Measurements from ENCODE around the gene ZNF606.
"Not testable (repeated sequence)": the region's sequence is repeated elsewhere in the genome, so short reads cannot be mapped to it uniquely, and the experiment has no call there.

Gene ZNF606

GRCh38 chr19:58009666-58010301 lies 7.2 kb upstream of the ZNF606 start:
- DNase-seq (ENCODE audit: low spot score) = peak; percentile 86

- no peak for DNase-seq (ENCODE audit: low spot score)
These were observed 6.7 kb upstream of the ZNF606 start for GRCh38 chr19:58009301-58009665.

- not testable (repeated sequence) for DNase-seq (ENCODE audit: low spot score)
These were observed 6.3 kb upstream of the ZNF606 start for GRCh38 chr19:58008877-58009276.

- no peak for DNase-seq (ENCODE audit: low spot score)
These were observed 4.7 kb upstream of the ZNF606 start for GRCh38 chr19:58007285-58007684.

- DNase-seq (ENCODE audit: low spot score) = no peak
These were observed 681 bp upstream of the ZNF606 start for GRCh38 chr19:58003174-58003828.

GRCh38 chr19:58001895-58002369 lies 688 bp downstream of the ZNF606 start:
- no peak for DNase-seq (ENCODE audit: low spot score)

- DNase-seq (ENCODE audit: low spot score) = no peak
These were observed 1.9 kb downstream of the ZNF606 start for GRCh38 chr19:58000677-58001076.

- no peak for DNase-seq (ENCODE audit: low spot score)
These were observed 9.8 kb downstream of the ZNF606 start for GRCh38 chr19:57992841-57993240.

- DNase-seq (ENCODE audit: low spot score) = no peak
These were observed 23.9 kb downstream of the ZNF606 start for GRCh38 chr19:57978586-57979289.

GRCh38 chr19:57974434-57974833 lies 28.2 kb downstream of the ZNF606 start, which contains the start of gene C19orf18:
Gene C19orf18, minus strand, starts transcription at chr19:57974534. Its CDS starts 102 bp downstream, at chr19:57974432.
- DNase-seq (ENCODE audit: low spot score) = no peak

- DNase-seq (ENCODE audit: low spot score) = no peak
These were observed 37.9 kb downstream of the ZNF606 start for GRCh38 chr19:57964761-57965160.

GRCh38 chr19:57961785-57962184 lies 40.8 kb downstream of the ZNF606 start:
- no peak for DNase-seq (ENCODE audit: low spot score)

- DNase-seq (ENCODE audit: low spot score) = no peak
These were observed 47.6 kb downstream of the ZNF606 start for GRCh38 chr19:57954996-57955395.

- DNase-seq (ENCODE audit: low spot score) = no peak
These were observed 52.9 kb downstream of the ZNF606 start for GRCh38 chr19:57949702-57950101.

GRCh38 chr19:57949296-57949695 lies 53.3 kb downstream of the ZNF606 start:
- no peak for DNase-seq (ENCODE audit: low spot score)

- DNase-seq (ENCODE audit: low spot score) = peak; percentile 98
These were observed 55.0 kb downstream of the ZNF606 start, which contains the start of gene ZNF256 for GRCh38 chr19:57947419-57948134. Gene ZNF256, minus strand, starts transcription at chr19:57947706. Its CDS starts 232 bp downstream, at chr19:57947474.

GRCh38 chr19:57947088-57947418 lies 55.6 kb downstream of the ZNF606 start:
- no peak for DNase-seq (ENCODE audit: low spot score)

GRCh38 chr19:57946316-57946715 lies 56.3 kb downstream of the ZNF606 start:
- DNase-seq (ENCODE audit: low spot score) = no peak

GRCh38 chr19:57941593-57941992 lies 61.0 kb downstream of the ZNF606 start:
- no peak for DNase-seq (ENCODE audit: low spot score)

- no peak for DNase-seq (ENCODE audit: low spot score)
These were observed 66.9 kb downstream of the ZNF606 start for GRCh38 chr19:57935731-57936130.

- peak; percentile 77 for DNase-seq (ENCODE audit: low spot score)
These were observed 67.6 kb downstream of the ZNF606 start, which contains the start of gene ZNF418 for GRCh38 chr19:57934820-57935665. Gene ZNF418, minus strand, starts transcription at chr19:57935402. Its CDS starts 1,580 bp downstream, at chr19:57933822.

Measured in iPS-NIHi11 (cell line).